Measurements from ENCODE around the gene ABHD11. TPM values are rescaled to one million over a fixed set of nuclear protein-coding genes. Genes with fewer than 3 reads are reported as not detected.

ABHD11 gene
- total and polyA plus RNA-seq, 2 of the 4 experiments (the other 2 are of a cell fraction), result 13.4 to 19.9 TPM

- Histone ChIP-seq H4K8ac (ENCODE audit: low read depth in 2 of 2, low read length in 2 of 2) (no peak overlapping the region), H3K4me1 (ENCODE audit: control insufficient read depth, insufficient read depth, low read length) (no peaks in the 10 kb centered on the region), H4K20me1 (ENCODE audit: insufficient read depth, low read length) (no peaks in the 10 kb centered on the region), H3K18ac (ENCODE audit: low read depth, low read length) (no peak overlapping the region), H3K79me1 (ENCODE audit: low read depth in 1 of 2, low read length in 2 of 2) (peaks cover 0 to 6% of the 10 kb centered on the region in 2 experiments; a peak in 1 of 4 replicates), H3K4me2 (ENCODE audit: low read depth, low read length) (no peak overlapping the region), H3K9me3 (ENCODE audit: control insufficient read depth, insufficient read depth, low read length) (no peaks in the 10 kb centered on the region), H4K5ac (ENCODE audit: low read depth, low read length) (no peak overlapping the region), H3K27me3 (ENCODE audit: control insufficient read depth, insufficient read depth, low read length) (no peaks in the 10 kb centered on the region), H3K27ac (ENCODE audit: insufficient read depth, low read length) (no peak overlapping the region), H3K36me3 (ENCODE audit: control insufficient read depth, insufficient read depth, low read length) (no peaks in the 10 kb centered on the region), H3K23ac (ENCODE audit: low read depth, low read length) (no peak overlapping the region), H3K4me3 (ENCODE audit: insufficient read depth, low read depth, low read length) (no peak overlapping the region), H3K14ac (replicated peaks; ENCODE audit: low read depth, low read length) (no peak overlapping the region), H2BK120ac (ENCODE audit: low read depth, low read length) (no peak overlapping the region), H2BK5ac (ENCODE audit: low read depth, low read length, poor library complexity, severe bottlenecking) (no peak overlapping the region), H4K91ac (ENCODE audit: insufficient read depth, low read depth, low read length) (no peak overlapping the region), H2BK20ac (ENCODE audit: low read depth, low read length) (no peak overlapping the region), H3K9me1 (ENCODE audit: insufficient read depth, low read length) (no peaks in the 10 kb centered on the region), H3K4ac (ENCODE audit: low read depth, low read length) (no peak overlapping the region), H2AK5ac (ENCODE audit: low read depth, low read length) (no peak overlapping the region), H2BK15ac (ENCODE audit: low read depth, low read length) (no peak overlapping the region), H2AFZ (replicated peaks; ENCODE audit: low read length, poor library complexity) (no peak overlapping the region), H2AK9ac (replicated peaks; ENCODE audit: low read depth, low read length, poor library complexity) (no peak overlapping the region), H3K56ac (ENCODE audit: extremely low read depth, insufficient read depth, low read length) (no peak overlapping the region), H3K9ac (ENCODE audit: low read depth, low read length) (no peak overlapping the region)
- no TSS peak for BruUV-seq (replicated peaks)
- no CpG with 5 or more reads among the region's 3 CpGs for WGBS, 2 experiments (ENCODE audit: extremely low coverage in 2 of 2, insufficient read length in 1 of 2)
- TF ChIP-seq RCOR1 (IDR thresholded peaks at IDR 0.05; ENCODE audit: insufficient replicate concordance, low read length) (no peak), POLR2A (IDR thresholded peaks at IDR 0.05; ENCODE audit: low read depth, low read length) (no peak), NFE2L2 (IDR thresholded peaks at IDR 0.05; ENCODE audit: low read depth, low read length) (no peak), SMC3 (IDR thresholded peaks at IDR 0.05; ENCODE audit: low read depth, low read length) (no peak), CHD1 (IDR thresholded peaks at IDR 0.05; ENCODE audit: low read depth, low read length) (no peak), MXI1 (IDR thresholded peaks at IDR 0.05; ENCODE audit: borderline replicate concordance, low read depth, low read length) (no peak)
- in situ Hi-C loops (cut with MboI; ENCODE audit: low sequenced_read_pairs), result loop anchor here (5.0 kb wide), 1 partner anchor 123 kb away; no protein-coding TSS in a partner anchor
- ATAC-seq (ENCODE audit: low read depth) (no peak), DNase-seq (no peak)
- intact Hi-C loops (cut with micrococcal nuclease), result no loop called here
- ChIA-PET CTCF (interaction anchor here (1.2 kb wide), 1 partner anchor 124 kb away, joined by 3 read pairs; no protein-coding TSS in a partner anchor), POLR2A (ENCODE audit: unreplicated experiment) (no interaction called here)
- dilution Hi-C loops (cut with HindIII; ENCODE audit: low sequenced_read_pairs, unreplicated experiment), result no loop called here
Observed at GRCh38 chr7:73730485-73730884, 8.1 kb downstream of the ABHD11 start.

All from IMR-90 (cell line).